ENCODE results near the gene COG6. TPM values are rescaled to one million over a fixed set of nuclear protein-coding genes. Genes with fewer than 3 reads are reported as not detected.

Gene COG6
- total RNA-seq, 3 donors from 2014 or later: 20.5 to 32.2 (median 21.6) TPM

- Histone ChIP-seq H3K36me3 (peaks cover 5% of the 10 kb centered on the region), H3K27ac (no peak overlapping the region), H3K9me3 (no peaks in the 10 kb centered on the region), H3K4me3 (no peak overlapping the region), H3K4me1 (no peaks in the 10 kb centered on the region), H3K27me3 (no peaks in the 10 kb centered on the region)
- intact Hi-C loops (cut with DNase I; ENCODE audit: low total_unique reads): no loop called here
- DNase-seq (ENCODE audit: low spot score in 2 of 2): no peak
- TF ChIP-seq CTCF (IDR thresholded peaks at IDR 0.05): no peak
- no peak for TF ChIP-seq POLR2AphosphoS5 (IDR thresholded peaks at IDR 0.05)
- no peak for TF ChIP-seq POLR2A (IDR thresholded peaks at IDR 0.05)
These were observed 73.7 kb downstream of the COG6 start for GRCh38 chr13:39729156-39729555.

- TF ChIP-seq POLR2AphosphoS5 (IDR thresholded peaks at IDR 0.05) (no peak), CTCF (IDR thresholded peaks at IDR 0.05) (no peak), POLR2A (IDR thresholded peaks at IDR 0.05) (no peak)
- intact Hi-C loops (cut with DNase I; ENCODE audit: low total_unique reads): no loop called here
- Histone ChIP-seq H3K4me3 (no peak overlapping the region), H3K27ac (no peak overlapping the region), H3K4me1 (no peaks in the 10 kb centered on the region), H3K36me3 (no peaks in the 10 kb centered on the region), H3K27me3 (no peaks in the 10 kb centered on the region), H3K9me3 (no peaks in the 10 kb centered on the region)
- no peak for DNase-seq (ENCODE audit: low spot score in 2 of 2)
These were observed 79.5 kb downstream of the COG6 start for GRCh38 chr13:39734952-39735351.

GRCh38 chr13:39737047-39737446, 81.6 kb downstream of the COG6 start:
- intact Hi-C loops (cut with DNase I; ENCODE audit: low total_unique reads): no loop called here
- TF ChIP-seq POLR2AphosphoS5 (IDR thresholded peaks at IDR 0.05) (no peak), CTCF (IDR thresholded peaks at IDR 0.05) (no peak), POLR2A (IDR thresholded peaks at IDR 0.05) (no peak)
- Histone ChIP-seq H3K4me3 (no peak overlapping the region), H3K9me3 (no peaks in the 10 kb centered on the region), H3K27ac (no peak overlapping the region), H3K27me3 (no peaks in the 10 kb centered on the region), H3K36me3 (no peaks in the 10 kb centered on the region), H3K4me1 (no peaks in the 10 kb centered on the region)
- DNase-seq (ENCODE audit: low spot score in 2 of 2): no peak

- Histone ChIP-seq H3K9me3 (no peaks in the 10 kb centered on the region), H3K27me3 (no peaks in the 10 kb centered on the region), H3K27ac (no peak overlapping the region), H3K4me1 (no peaks in the 10 kb centered on the region), H3K4me3 (no peak overlapping the region), H3K36me3 (no peaks in the 10 kb centered on the region)
- TF ChIP-seq POLR2AphosphoS5 (IDR thresholded peaks at IDR 0.05) (no peak), CTCF (IDR thresholded peaks at IDR 0.05) (no peak), POLR2A (IDR thresholded peaks at IDR 0.05) (no peak)
- no peak for DNase-seq (ENCODE audit: low spot score in 2 of 2)
- intact Hi-C loops (cut with DNase I; ENCODE audit: low total_unique reads): no loop called here
These were observed 85.3 kb downstream of the COG6 start for GRCh38 chr13:39740761-39741160.

GRCh38 chr13:39748961-39749360, 93.5 kb downstream of the COG6 start:
- Histone ChIP-seq H3K36me3 (no peaks in the 10 kb centered on the region), H3K4me1 (no peaks in the 10 kb centered on the region), H3K27ac (no peak overlapping the region), H3K4me3 (no peak overlapping the region), H3K9me3 (no peaks in the 10 kb centered on the region), H3K27me3 (no peaks in the 10 kb centered on the region)
- no peak for TF ChIP-seq POLR2A (IDR thresholded peaks at IDR 0.05)
- no peak for TF ChIP-seq CTCF (IDR thresholded peaks at IDR 0.05)
- TF ChIP-seq POLR2AphosphoS5 (IDR thresholded peaks at IDR 0.05): no peak
- intact Hi-C loops (cut with DNase I; ENCODE audit: low total_unique reads): no loop called here
- DNase-seq (ENCODE audit: low spot score in 2 of 2): no peak

Data from breast epithelium (tissue), 4 donors.